ENCODE results near the gene INF2. TPM values are rescaled to one million over a fixed set of nuclear protein-coding genes. Genes with fewer than 3 reads are reported as not detected.

The INF2 gene
- total RNA-seq, 2 experiments from 2014 or later = 74.9 to 76.9 TPM

DNA sequence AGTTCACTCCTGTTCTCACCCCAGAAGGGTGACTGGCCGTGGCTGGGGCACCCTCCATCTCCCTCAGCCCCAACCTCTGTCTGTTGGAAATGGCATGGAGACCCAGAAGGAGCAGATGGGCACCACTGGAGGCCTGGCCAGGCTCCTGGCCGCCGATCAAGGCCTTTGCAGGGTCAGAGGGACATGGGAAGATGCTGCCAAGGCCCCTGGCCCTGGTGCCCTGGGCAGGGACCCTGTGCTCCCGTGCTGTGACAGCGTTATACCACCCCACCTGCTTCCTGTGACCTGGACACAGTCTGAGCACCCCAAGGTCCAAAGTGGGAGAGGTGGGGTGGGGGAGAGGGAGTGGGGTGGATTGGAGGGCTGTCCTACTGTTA, 3.5 kb downstream of the INF2 start:
- ChIA-PET CTCF (no interaction called here), POLR2A (no interaction called here)
- H3K4me1 ChIP-seq (ENCODE audit: insufficient read depth, low read length) = peaks cover 92% of the 10 kb centered on the region
- no peaks in the 10 kb centered on the region for H3K9me3 ChIP-seq (ENCODE audit: control insufficient read depth in 1 of 2, insufficient read depth in 1 of 2, low read length in 2 of 2)
- no peak for DNase-seq
- peak overlapping the region in 1 of 2 donors; percentile 41 for H3K27ac ChIP-seq (ENCODE audit: low read depth in 1 of 2, low read length in 2 of 2)
- intact Hi-C loops (cut with DNase I, micrococcal nuclease) = no loop called here
- no peak for ATAC-seq (ENCODE audit: poor library complexity)
- TF ChIP-seq, protein P1, sequence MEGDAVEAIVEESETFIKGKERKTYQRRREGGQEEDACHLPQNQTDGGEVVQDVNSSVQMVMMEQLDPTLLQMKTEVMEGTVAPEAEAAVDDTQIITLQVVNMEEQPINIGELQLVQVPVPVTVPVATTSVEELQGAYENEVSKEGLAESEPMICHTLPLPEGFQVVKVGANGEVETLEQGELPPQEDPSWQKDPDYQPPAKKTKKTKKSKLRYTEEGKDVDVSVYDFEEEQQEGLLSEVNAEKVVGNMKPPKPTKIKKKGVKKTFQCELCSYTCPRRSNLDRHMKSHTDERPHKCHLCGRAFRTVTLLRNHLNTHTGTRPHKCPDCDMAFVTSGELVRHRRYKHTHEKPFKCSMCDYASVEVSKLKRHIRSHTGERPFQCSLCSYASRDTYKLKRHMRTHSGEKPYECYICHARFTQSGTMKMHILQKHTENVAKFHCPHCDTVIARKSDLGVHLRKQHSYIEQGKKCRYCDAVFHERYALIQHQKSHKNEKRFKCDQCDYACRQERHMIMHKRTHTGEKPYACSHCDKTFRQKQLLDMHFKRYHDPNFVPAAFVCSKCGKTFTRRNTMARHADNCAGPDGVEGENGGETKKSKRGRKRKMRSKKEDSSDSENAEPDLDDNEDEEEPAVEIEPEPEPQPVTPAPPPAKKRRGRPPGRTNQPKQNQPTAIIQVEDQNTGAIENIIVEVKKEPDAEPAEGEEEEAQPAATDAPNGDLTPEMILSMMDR (IDR thresholded peaks at IDR 0.05) = no peak
- Mint-ChIP-seq H3K36me3 (ENCODE audit: low read depth) (peaks cover 7% of the 10 kb centered on the region), H3K4me3 (no peak overlapping the region), H3K27me3 (no peaks in the 10 kb centered on the region), H3K27ac (peak overlapping the region; percentile 59), H3K9me3 (no peaks in the 10 kb centered on the region), H3K4me1 (ENCODE audit: low read depth) (peaks cover 44% of the 10 kb centered on the region)
- H3K27me3 ChIP-seq (ENCODE audit: control insufficient read depth in 1 of 2, insufficient read depth in 2 of 2, low read length in 2 of 2) = no peaks in the 10 kb centered on the region
- no peak overlapping the region for H3K4me3 ChIP-seq (ENCODE audit: low read length)
- peaks cover 13% of the 10 kb centered on the region for H3K36me3 ChIP-seq (ENCODE audit: insufficient read depth, low read length)

DNA sequence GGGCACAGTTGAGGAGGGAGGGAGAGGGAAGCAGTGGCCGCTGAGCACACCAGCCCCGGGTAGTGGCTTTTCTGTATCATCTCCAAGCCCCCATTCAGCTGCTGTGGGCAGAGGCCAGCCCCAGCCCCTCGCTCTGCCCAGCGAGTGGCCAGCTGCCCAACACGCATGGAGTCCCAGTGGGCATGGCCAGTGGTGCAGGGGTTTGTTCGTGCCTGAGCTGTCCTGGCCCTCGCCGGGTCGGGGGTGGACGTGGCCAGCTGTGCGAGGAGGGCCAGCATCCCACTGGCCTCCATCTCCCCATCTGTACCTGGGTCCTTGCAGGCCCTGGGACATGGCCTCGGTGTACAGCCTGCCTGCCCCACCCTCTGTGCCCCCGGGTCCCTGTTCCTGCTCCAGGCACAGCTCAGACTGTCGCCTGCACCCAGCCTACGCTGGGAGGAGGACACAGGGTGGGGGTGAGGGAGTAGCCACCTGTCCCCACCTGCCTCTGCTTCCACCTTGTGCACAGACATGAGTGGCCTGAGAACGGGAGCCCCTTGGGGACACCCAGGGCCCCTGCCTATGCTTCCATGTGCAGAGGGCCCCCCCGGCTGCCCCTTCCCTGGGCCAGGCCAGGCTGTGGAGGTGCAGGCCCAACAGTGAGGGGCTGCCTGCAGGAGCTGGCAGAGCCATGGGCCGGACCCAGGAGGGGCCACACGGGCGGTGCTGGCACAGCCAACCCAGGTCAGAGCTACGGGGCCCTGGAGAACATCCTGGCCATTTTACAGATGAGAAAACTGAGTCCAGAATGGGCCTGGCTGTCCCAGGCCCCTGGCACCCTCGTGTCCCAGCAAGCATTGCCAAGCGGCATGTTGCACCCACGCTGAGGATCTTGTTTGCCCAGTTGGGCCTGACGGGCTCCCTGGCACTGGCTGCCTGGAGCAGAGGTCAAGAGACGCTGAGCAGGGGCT, 4.3 kb downstream of the INF2 start:
- DNase-seq = no peak
- intact Hi-C loops (cut with DNase I, micrococcal nuclease) = no loop called here
- peaks cover 13% of the 10 kb centered on the region for H3K36me3 ChIP-seq (ENCODE audit: insufficient read depth, low read length)
- H3K27ac ChIP-seq (ENCODE audit: low read depth in 1 of 2, low read length in 2 of 2) = peak overlapping the region; percentile 57 to 72
- no peak for ATAC-seq (ENCODE audit: poor library complexity)
- TF ChIP-seq, protein P1 (IDR thresholded peaks at IDR 0.05) = no peak
- peaks cover 7% of the 10 kb centered on the region for H3K36me3 Mint-ChIP-seq (ENCODE audit: low read depth)
- H3K9me3 ChIP-seq (ENCODE audit: control insufficient read depth in 1 of 2, insufficient read depth in 1 of 2, low read length in 2 of 2) = no peaks in the 10 kb centered on the region
- H3K4me3 ChIP-seq (ENCODE audit: low read length) = no peak overlapping the region
- peak overlapping the region; percentile 74 for H3K4me3 Mint-ChIP-seq
- H3K27me3 Mint-ChIP-seq = no peaks in the 10 kb centered on the region
- no peaks in the 10 kb centered on the region for H3K27me3 ChIP-seq (ENCODE audit: control insufficient read depth in 1 of 2, insufficient read depth in 2 of 2, low read length in 2 of 2)
- ChIA-PET POLR2A (interaction anchor here (1.7 kb wide), 1 partner anchor 28 kb away, joined by 11 read pairs; no protein-coding TSS in a partner anchor), CTCF (no interaction called here)
- peaks cover 49% of the 10 kb centered on the region for H3K4me1 Mint-ChIP-seq (ENCODE audit: low read depth)
- H3K27ac Mint-ChIP-seq = peak overlapping the region; percentile 93
- no peaks in the 10 kb centered on the region for H3K9me3 Mint-ChIP-seq
- peaks cover 84% of the 10 kb centered on the region for H3K4me1 ChIP-seq (ENCODE audit: insufficient read depth, low read length)

DNA sequence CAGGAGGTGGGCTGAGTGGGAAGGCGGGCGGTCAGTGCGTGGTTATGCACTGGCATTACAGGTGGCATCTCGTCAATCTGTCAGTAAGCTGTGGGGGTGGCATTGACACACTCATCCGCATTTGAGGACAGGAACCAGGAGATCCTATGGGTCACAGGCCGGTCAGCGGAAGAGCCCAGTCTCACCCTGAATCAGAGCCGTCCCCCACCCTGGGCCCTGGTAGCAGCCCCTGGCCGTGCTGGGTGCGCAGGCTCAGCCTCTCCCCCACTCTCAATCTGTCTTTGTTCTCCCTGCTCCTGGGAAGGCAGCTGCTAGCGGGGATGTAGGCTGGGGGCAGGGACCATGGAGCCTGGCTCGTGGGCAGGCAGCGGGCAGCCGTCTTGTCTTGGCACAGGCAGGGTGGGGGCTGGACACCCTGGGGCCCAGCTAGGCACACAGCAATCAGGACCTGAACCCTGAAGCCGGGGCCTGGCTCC, 5.1 kb downstream of the INF2 start:
- Mint-ChIP-seq H3K9me3 (no peaks in the 10 kb centered on the region), H3K27me3 (no peaks in the 10 kb centered on the region), H3K36me3 (ENCODE audit: low read depth) (peaks cover 7% of the 10 kb centered on the region), H3K4me3 (peak overlapping the region; percentile 74), H3K27ac (peak overlapping the region; percentile 93), H3K4me1 (ENCODE audit: low read depth) (peaks cover 49% of the 10 kb centered on the region)
- ATAC-seq (ENCODE audit: poor library complexity) (no peak), DNase-seq (no peak)
- H3K4me3 ChIP-seq (ENCODE audit: low read length) = peak overlapping the region; percentile 30
- intact Hi-C loops (cut with DNase I, micrococcal nuclease) = no loop called here
- POLR2A ChIA-PET = interaction anchor here (1.2 to 1.9 kb wide), 7 partner anchors 9 to 106 kb away, joined by 3 to 17 read pairs (median 5); partner anchors contain the start of genes SIVA1 and ZBTB42
- H3K4me1 ChIP-seq (ENCODE audit: insufficient read depth, low read length) = peaks cover 79% of the 10 kb centered on the region
- peaks cover 13% of the 10 kb centered on the region for H3K36me3 ChIP-seq (ENCODE audit: insufficient read depth, low read length)
- TF ChIP-seq, protein P1 (IDR thresholded peaks at IDR 0.05) = no peak
- H3K9me3 ChIP-seq (ENCODE audit: control insufficient read depth in 1 of 2, insufficient read depth in 1 of 2, low read length in 2 of 2) = no peaks in the 10 kb centered on the region
- H3K27me3 ChIP-seq (ENCODE audit: control insufficient read depth in 1 of 2, insufficient read depth in 2 of 2, low read length in 2 of 2) = no peaks in the 10 kb centered on the region
- CTCF ChIA-PET = no interaction called here
- H3K27ac ChIP-seq (ENCODE audit: low read depth in 1 of 2, low read length in 2 of 2) = peak overlapping the region; percentile 57 to 72
